HG03280 (cell line): ENCODE data around the gene CACNA1H.
"Not testable (repeated sequence)": the region's sequence is repeated elsewhere in the genome, so short reads cannot be mapped to it uniquely, and the experiment has no call there.

ENCODE experiments used
- ATAC-seq: cut with Tn5 transposase; IDR thresholded peaks from one replicate; pipeline ENCODE4 v1.9.1; 2021; ENCODE audit warnings: mild to moderate bottlenecking, moderate library complexity; ENCODE audit not compliant: unreplicated experiment

The CACNA1H gene

GRCh38 chr16:1243363-1243762 lies 90.5 kb downstream of the CACNA1H start:
- ATAC-seq = not testable (repeated sequence)

DNA sequence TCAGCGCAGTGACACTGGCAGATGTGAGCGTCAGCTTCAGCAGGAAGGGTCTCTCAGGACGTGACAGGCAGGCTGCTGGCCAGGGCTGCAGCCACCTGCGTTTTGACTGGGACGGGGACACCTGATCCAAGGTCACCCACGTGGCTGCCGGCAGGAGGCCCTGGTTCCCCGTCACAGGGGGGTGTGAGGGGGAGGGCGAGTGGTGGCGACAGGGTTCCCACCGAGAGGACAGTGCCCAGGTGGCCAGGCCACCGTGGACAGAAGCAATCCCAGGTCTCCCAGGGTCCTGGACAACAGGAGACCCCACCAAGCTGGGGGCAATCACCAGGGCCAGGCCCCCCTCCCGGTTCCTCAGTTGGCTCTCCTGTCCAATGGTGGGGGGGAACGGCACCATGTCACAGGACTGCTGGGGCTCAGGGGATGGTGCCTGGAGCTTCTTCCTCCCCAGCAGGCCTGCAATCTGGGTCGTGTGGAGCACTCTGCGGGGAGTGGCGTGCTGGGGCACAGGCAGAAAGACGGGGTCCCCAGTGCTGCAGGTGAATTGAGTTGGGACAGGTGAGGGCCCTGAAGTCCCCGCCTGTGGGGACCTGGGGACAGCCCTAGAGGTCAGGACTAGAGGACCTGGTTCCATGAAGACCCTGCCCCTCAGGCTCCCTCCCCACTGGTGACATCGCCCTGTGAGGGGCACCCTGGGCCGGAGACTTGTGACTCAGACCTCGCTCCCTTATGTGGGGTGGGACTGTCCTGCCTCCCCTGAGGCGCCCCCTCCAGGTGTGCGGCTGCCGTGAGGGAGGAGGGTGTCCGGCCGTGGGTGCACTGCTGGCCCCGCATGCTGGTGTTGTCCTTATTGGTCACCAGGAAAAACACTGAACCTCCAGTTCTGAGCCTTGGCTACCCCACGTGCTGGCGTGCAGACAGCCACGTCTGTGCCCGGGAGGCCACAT lies 91.3 kb downstream of the CACNA1H start:
- ATAC-seq = not testable (repeated sequence)

- ATAC-seq = no peak
Observed at GRCh38 chr16:1244881-1245280, 92.0 kb downstream of the CACNA1H start.

DNA sequence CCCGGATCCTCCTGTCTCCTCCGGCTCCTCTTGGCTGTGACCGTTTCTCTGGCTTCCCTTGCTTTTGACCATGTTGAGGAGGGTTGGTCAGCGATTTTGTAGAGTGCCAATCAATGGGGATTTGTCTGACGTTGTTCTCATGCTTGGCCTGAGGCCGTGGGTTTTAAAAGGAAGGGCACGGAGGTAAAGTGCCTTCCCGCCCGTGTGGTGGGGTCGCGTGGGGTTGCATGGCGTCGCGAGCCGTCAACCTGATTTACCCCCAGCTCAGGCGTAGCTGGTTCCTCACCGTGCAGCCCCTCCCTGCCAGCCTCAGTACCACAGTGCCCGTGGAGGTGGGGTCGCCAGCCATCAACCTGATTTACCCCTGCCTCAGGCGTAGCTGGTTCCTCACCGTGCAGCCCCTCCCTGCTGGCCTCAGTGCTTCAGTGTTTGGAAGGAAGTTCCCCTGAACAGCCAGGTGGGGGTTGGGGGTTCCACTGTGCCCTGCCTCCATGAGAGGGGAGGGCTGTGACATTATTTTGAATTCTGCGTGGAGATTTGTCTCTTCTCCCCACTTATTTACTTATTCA lies 92.6 kb downstream of the CACNA1H start:
- ATAC-seq = no peak

GRCh38 chr16:1247903-1248537 lies 95.1 kb downstream of the CACNA1H start:
- not testable (repeated sequence) for ATAC-seq

DNA sequence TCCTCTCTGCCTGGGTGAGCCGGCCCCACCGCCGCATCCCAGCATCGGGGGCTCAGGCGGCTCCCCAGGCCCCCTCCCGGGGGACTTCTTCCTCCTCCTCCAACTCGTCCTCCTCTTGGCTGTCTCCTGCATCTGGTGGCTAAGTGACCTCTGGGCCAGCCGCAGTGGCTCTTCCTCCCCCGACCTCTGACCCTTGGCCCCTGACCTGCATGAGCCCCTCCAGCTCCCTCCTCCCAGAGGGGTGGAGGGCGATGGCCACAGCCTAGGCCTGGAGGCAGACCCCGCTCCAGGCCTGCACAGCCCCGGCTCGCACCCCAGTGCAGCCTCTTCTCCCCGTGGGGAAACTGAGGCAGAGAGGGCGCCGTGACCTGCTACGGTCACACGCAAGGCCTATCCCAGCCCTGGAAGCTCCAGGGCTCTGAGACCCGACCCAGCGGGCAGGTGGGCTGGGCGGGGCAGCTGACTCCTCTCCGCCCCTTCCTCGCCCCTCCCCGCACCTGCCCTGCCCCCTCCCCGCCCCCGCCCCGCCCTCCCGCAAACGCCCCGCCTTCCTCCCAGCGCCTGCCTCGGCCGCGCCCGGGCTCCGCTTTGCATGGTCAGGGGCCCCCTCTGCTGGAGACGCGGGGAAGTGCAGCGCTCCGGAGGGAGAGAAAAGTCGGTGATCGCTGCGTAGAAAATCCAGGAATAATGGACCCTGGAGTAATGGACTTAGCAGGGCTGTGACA lies 96.3 kb downstream of the CACNA1H start:
- not testable (repeated sequence) for ATAC-seq

GRCh38 chr16:1253701-1254364 lies 100.9 kb downstream of the CACNA1H start:
- ATAC-seq = not testable (repeated sequence)

DNA sequence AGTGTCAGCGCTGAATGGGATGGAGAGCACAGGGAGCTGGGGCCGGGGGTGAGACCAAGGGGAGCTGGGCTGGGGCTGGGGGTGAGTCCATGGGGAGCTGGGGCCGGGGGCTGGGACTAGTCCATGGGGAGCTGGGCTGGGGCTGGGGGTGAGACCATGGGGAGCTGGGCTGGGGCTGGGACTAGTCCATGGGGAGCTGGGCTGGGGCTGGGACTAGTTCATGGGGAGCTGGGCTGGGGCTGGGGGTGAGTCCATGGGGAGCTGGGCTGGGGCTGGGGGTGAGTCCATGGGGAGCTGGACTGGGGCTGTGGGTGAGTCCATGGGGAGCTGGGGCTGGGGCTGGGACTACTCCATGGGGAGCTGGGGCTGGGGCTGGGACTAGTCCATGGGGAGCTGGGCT lies 101.9 kb downstream of the CACNA1H start:
- not testable (repeated sequence) for ATAC-seq

DNA sequence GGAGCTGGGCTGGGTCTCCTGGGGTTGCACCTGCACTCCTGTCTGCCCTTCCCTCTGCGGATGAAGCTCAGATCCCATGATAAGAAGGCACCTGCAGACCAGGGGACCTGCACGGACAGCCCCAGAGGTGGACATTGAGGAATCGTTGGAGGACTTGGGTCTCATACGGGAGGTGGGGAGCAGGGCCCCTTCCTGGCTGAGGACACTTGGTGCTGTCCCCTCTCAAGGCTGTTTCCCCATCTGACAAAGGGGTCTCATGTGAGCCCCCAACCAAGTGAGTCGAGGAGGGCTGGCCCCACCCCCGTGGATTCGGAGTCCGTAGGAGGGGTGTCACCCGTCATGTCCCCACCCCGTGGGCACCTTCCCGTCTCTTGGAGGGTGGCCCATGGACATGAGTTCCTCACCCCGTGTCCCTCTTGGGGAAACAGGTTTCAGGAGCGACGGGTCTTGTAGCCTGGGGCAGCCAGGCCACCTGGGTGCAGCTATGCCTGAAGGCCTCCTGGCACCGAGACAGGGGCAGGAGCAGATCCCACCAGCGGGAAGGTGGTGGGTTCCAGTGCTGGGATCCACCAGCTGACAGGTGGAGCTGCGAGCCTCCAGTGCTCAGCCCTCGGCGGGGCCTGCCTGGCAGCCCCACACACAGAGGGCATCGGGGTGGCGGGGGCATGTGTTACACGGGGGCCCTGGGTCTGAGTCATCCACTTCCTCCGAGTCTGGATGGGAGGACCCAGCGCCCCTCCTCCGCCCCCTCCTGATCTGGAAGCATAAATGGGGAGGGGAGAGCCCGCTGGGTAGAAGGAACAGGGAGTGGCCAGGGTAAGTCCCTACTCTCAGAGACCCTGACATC lies 102.6 kb downstream of the CACNA1H start, which contains the start of gene TPSD1:
TSS of gene TPSD1 (plus strand) at position 794 of the 847 bp plus-strand sequence. CDS start 212 bp downstream, outside the sequence.
- not testable (repeated sequence) for ATAC-seq

GRCh38 chr16:1256296-1256873 lies 103.5 kb downstream of the CACNA1H start:
- not testable (repeated sequence) for ATAC-seq

DNA sequence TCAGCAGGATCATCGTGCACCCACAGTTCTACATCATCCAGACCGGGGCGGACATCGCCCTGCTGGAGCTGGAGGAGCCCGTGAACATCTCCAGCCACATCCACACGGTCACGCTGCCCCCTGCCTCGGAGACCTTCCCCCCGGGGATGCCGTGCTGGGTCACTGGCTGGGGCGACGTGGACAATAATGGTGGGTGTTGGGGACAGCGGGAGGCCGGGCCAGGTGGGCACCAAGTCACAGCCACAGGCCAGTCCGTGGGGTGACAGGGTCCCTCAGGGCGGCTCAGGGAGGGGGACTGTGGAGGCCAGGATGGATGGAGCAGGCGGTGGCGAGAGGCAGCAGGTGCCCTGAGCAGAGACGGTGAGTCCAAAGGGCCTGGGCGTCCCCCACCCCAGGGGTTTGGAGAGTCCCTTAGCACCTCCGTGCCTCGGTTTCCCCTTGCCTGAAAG lies 104.0 kb downstream of the CACNA1H start:
- ATAC-seq = no peak

DNA sequence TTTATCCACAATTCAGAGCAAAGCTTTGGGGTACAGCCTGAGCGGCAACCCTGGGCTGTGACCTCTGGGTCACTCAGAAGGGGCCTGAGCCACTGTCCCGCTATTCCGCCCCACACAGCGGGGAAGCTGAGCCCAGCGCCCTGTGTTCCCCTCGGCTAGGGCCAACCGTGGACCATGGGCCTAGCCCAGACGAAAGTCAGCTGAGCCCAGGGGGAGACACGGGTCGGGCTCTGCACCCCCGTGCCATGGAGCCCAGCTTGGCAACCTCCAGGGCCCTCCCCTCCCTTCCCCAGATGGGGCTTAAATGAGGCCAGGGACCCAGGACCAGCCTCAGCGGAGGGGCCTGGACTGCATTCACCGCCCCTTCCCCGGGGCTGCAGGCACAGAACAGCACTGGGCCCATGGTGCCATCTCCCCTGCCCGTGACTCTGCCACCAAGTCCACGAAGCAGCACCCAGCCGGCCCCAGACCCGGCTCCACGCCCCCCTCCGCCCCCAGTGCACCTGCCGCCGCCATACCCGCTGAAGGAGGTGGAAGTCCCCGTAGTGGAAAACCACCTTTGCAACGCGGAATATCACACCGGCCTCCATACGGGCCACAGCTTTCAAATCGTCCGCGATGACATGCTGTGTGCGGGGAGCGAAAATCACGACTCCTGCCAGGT lies 104.8 kb downstream of the CACNA1H start:
- ATAC-seq = no peak

- no peak for ATAC-seq
Observed at GRCh38 chr16:1258225-1258600, 105.3 kb downstream of the CACNA1H start.

DNA sequence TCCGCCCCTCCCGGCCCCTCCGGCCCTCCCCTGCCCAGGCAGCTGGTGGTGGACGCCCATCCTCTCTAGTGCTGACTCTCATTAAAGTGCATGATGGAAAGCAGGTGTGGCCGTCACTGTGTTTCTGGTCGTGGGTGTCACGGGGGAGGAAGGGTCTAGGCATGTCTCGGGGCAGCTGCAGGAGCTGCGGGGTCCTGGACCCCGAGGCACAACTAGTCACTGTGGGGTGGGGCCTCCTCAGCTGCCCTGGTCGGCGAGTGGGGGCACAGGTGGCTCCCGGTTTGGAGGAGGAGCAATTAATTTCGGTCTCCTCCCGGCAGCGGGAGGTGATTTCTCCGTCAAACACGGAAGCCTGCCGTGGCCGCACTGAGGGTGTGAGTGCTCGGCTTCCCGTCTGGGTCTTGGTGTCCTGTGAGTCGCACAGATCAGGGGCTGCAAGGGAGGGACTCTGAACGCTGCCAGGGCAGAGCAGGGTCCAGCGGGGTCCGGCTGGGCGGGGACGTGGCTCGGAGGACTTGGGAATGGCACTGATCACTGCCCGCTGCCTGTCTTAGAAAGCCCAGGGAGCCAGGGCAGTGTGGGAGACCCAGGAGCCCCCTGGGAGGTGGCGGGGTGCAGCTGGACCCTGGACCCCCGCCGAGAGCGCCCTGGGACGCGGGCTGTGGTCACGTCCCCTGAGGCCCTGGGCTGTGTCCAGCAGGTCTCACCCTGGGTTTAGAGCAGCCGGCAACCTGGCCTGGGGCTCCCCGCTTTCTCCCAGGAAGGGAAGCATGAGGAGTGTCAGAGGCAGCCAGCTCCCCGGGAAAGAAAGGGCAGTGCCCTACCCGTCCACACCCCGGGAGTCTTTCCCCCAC lies 106.2 kb downstream of the CACNA1H start:
- ATAC-seq = no peak

- no peak for ATAC-seq
Observed at GRCh38 chr16:1259760-1260068, 106.8 kb downstream of the CACNA1H start.

DNA sequence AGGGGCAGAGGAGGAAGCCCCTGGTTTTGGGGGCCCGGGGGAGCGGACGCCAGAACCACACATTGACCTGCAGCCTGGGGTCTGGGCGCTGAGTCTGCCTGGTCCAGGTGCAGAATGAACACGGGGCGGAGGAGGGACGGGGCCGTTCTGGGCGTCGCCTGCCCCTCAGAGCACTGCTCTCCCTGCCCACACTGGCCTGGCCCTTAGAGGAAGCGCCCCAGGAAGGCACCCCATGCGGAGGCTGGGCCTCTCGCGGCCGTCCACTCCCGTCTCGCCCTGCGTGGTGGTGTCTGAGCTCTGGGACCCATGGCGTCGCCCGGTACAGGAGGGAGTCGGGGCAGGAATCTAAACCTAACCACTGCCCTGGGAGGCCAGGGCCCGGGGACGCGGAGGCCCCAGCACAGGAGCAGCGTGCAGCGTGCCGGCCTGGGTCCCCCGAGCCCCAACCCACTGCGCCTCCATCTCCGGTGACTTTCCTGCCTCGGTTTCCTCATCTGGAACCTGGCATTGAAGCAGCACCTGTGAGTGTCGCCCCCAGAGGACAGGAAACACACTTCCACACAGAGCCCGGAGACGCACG lies 107.3 kb downstream of the CACNA1H start:
- no peak for ATAC-seq

- no peak for ATAC-seq
Observed at GRCh38 chr16:1261131-1261892, 108.4 kb downstream of the CACNA1H start.
